ENCODE results near the gene ARL2. TPM values are rescaled to one million over a fixed set of nuclear protein-coding genes. Genes with fewer than 3 reads are reported as not detected.

ARL2 gene
- total and polyA plus RNA-seq, 3 donors from 2014 or later: 127 to 235 (median 154) TPM

- intact Hi-C loops (cut with DNase I; ENCODE audit: low total_unique reads): no loop called here
- no peak for TF ChIP-seq POLR2A (IDR thresholded peaks at IDR 0.05)
- TF ChIP-seq, protein P1, sequence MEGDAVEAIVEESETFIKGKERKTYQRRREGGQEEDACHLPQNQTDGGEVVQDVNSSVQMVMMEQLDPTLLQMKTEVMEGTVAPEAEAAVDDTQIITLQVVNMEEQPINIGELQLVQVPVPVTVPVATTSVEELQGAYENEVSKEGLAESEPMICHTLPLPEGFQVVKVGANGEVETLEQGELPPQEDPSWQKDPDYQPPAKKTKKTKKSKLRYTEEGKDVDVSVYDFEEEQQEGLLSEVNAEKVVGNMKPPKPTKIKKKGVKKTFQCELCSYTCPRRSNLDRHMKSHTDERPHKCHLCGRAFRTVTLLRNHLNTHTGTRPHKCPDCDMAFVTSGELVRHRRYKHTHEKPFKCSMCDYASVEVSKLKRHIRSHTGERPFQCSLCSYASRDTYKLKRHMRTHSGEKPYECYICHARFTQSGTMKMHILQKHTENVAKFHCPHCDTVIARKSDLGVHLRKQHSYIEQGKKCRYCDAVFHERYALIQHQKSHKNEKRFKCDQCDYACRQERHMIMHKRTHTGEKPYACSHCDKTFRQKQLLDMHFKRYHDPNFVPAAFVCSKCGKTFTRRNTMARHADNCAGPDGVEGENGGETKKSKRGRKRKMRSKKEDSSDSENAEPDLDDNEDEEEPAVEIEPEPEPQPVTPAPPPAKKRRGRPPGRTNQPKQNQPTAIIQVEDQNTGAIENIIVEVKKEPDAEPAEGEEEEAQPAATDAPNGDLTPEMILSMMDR (IDR thresholded peaks at IDR 0.05): no peak
- H3K9me3 ChIP-seq: no peaks in the 10 kb centered on the region
- whole genome bisulfite sequencing, 2 donors: 69 to 81% methylated on average over 3 to 10 of the region's 10 CpGs
- no peak overlapping the region for H3K4me3 ChIP-seq
- H3K4me1 ChIP-seq: no peaks in the 10 kb centered on the region
- no peaks in the 10 kb centered on the region for H3K36me3 ChIP-seq (ENCODE audit: low read depth, missing control alignments)
- no peak overlapping the region for H3K27ac ChIP-seq
- no peak for DNase-seq
- H3K27me3 ChIP-seq: no peaks in the 10 kb centered on the region
These were observed 53.5 kb downstream of the ARL2 start for GRCh38 chr11:65067446-65067845.

DNA sequence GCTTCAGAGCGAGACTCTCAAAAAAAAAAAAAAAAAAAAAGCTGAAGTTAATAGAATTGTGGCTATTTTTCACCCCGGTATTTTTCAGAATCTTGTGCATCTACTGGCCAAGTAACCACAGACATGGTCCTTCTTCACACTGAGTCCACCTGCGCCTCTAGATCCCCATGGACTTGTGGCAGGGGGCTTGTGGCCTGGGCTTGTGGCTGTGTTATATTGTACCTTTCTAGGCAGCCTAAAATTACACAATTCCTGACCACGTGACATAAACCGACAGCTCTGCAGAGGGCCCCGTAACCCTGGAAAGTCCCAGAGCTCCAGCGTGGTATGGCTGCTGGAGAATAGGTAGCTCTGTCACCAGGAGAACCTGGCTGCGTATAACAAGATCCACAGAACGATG is 55.3 kb downstream of the ARL2 start:
- no peaks in the 10 kb centered on the region for H3K4me1 ChIP-seq
- 78 to 84% methylated on average over 9 of the region's 9 CpGs for WGBS, 2 donors
- no peak for DNase-seq
- no peaks in the 10 kb centered on the region for H3K36me3 ChIP-seq (ENCODE audit: low read depth, missing control alignments)
- no peak overlapping the region for H3K27ac ChIP-seq
- TF ChIP-seq, protein P1 (IDR thresholded peaks at IDR 0.05): no peak
- no peak for TF ChIP-seq POLR2A (IDR thresholded peaks at IDR 0.05)
- no peak overlapping the region for H3K4me3 ChIP-seq
- H3K27me3 ChIP-seq: no peaks in the 10 kb centered on the region
- intact Hi-C loops (cut with DNase I; ENCODE audit: low total_unique reads): no loop called here
- no peaks in the 10 kb centered on the region for H3K9me3 ChIP-seq

Small RNA genes lying within 50 kb of the gene (microRNA-seq; reads per million reads assigned to microRNA genes)
- 0 to 1.4 reads per million in 2 donors for gene MIR6879 (ENCODE audit: borderline number of aligned reads in 2 of 2, borderline replicate concordance in 1 of 2)

Small RNA genes lying within 50 kb of the gene (small RNA-seq; reads per million reads assigned to genes)
- gene MIR6879: 0 reads per million in 2 donors
- 0 reads per million in 2 donors for gene SNX15

Other genes with a start within 250 kb of the ARL2 start
- gene SF1, start 235.6 kb upstream of the ARL2 start, total RNA-seq: 100 to 1,000 TPM; 431 to 499 TPM
- 455 TPM for gene SF1, start 235.6 kb upstream of the ARL2 start, polyA plus RNA-seq (ENCODE audit: insufficient read depth, low read depth, low replicate concordance)
- 10 to 100 TPM; 27.7 to 29.8 TPM for gene MAP4K2, start 210.9 kb upstream of the ARL2 start, total RNA-seq
- 14.9 TPM for gene MAP4K2, start 210.9 kb upstream of the ARL2 start, polyA plus RNA-seq (ENCODE audit: insufficient read depth, low read depth, low replicate concordance)
- gene MEN1, start 203.6 kb upstream of the ARL2 start, total RNA-seq: 10 to 100 TPM; 36.7 to 40.8 TPM
- 29.7 TPM for gene MEN1, start 203.6 kb upstream of the ARL2 start, polyA plus RNA-seq (ENCODE audit: insufficient read depth, low read depth, low replicate concordance)
- 1 to 10 TPM; 7.6 to 9.2 TPM for gene CDC42BPG, start 169.5 kb upstream of the ARL2 start, total RNA-seq
- 5.3 TPM for gene CDC42BPG, start 169.5 kb upstream of the ARL2 start, polyA plus RNA-seq (ENCODE audit: insufficient read depth, low read depth, low replicate concordance)
- gene EHD1, start 135.5 kb upstream of the ARL2 start, total RNA-seq: 100 to 1,000 TPM; 230 to 455 TPM
- 328 TPM for gene EHD1, start 135.5 kb upstream of the ARL2 start, polyA plus RNA-seq (ENCODE audit: insufficient read depth, low read depth, low replicate concordance)
- gene ATG2A, start 97.0 kb upstream of the ARL2 start, total RNA-seq: 10 to 100 TPM; 51.1 to 56.1 TPM
- 22.2 TPM for gene ATG2A, start 97.0 kb upstream of the ARL2 start, polyA plus RNA-seq (ENCODE audit: insufficient read depth, low read depth, low replicate concordance)
- gene PPP2R5B, start 89.5 kb upstream of the ARL2 start, total RNA-seq: 10 to 100 TPM; 19.4 to 26.2 TPM
- 9.9 TPM for gene PPP2R5B, start 89.5 kb upstream of the ARL2 start, polyA plus RNA-seq (ENCODE audit: insufficient read depth, low read depth, low replicate concordance)
- gene GPHA2, start 78.3 kb upstream of the ARL2 start, total RNA-seq: 1 to 10 TPM; 7.0 to 9.4 TPM
- 6.9 TPM for gene GPHA2, start 78.3 kb upstream of the ARL2 start, polyA plus RNA-seq (ENCODE audit: insufficient read depth, low read depth, low replicate concordance)
- gene MAJIN, start 42.1 kb upstream of the ARL2 start, total RNA-seq: 10 to 100 TPM; 14.4 to 34.8 TPM
- gene MAJIN, start 42.1 kb upstream of the ARL2 start, polyA plus RNA-seq (ENCODE audit: insufficient read depth, low read depth, low replicate concordance): 36.4 TPM
- gene BATF2, start 17.2 kb upstream of the ARL2 start, total RNA-seq: 1 to 10 TPM in 1 of 2 donors, under 1 TPM in 1; 0.94 to 1.5 TPM
- gene BATF2, start 17.2 kb upstream of the ARL2 start, polyA plus RNA-seq (ENCODE audit: insufficient read depth, low read depth, low replicate concordance): 2.7 TPM
- gene SNX15, start 13.3 kb downstream of the ARL2 start, total RNA-seq: 10 to 100 TPM; 17.0 to 22.5 TPM
- 15.6 TPM for gene SNX15, start 13.3 kb downstream of the ARL2 start, polyA plus RNA-seq (ENCODE audit: insufficient read depth, low read depth, low replicate concordance)
- gene SAC3D1, start 27.1 kb downstream of the ARL2 start, total RNA-seq: 10 to 100 TPM; 40.5 to 41.0 TPM
- 63.5 TPM for gene SAC3D1, start 27.1 kb downstream of the ARL2 start, polyA plus RNA-seq (ENCODE audit: insufficient read depth, low read depth, low replicate concordance)
- 10 to 100 TPM; 16.5 to 18.1 TPM for gene NAALADL1, start 44.4 kb downstream of the ARL2 start, total RNA-seq
- gene NAALADL1, start 44.4 kb downstream of the ARL2 start, polyA plus RNA-seq (ENCODE audit: insufficient read depth, low read depth, low replicate concordance): 16.0 TPM
- 10 to 100 TPM; 28.5 to 50.9 TPM for gene CDCA5, start 69.9 kb downstream of the ARL2 start, total RNA-seq
- 93.3 TPM for gene CDCA5, start 69.9 kb downstream of the ARL2 start, polyA plus RNA-seq (ENCODE audit: insufficient read depth, low read depth, low replicate concordance)
- gene ZFPL1, start 70.1 kb downstream of the ARL2 start, total RNA-seq: 10 to 100 TPM; 52.7 to 57.2 TPM
- gene ZFPL1, start 70.1 kb downstream of the ARL2 start, polyA plus RNA-seq (ENCODE audit: insufficient read depth, low read depth, low replicate concordance): 70.6 TPM
- gene VPS51, start 82.1 kb downstream of the ARL2 start, total RNA-seq: 100 to 1,000 TPM; 173 to 252 TPM
- 91.1 TPM for gene VPS51, start 82.1 kb downstream of the ARL2 start, polyA plus RNA-seq (ENCODE audit: insufficient read depth, low read depth, low replicate concordance)
- gene TM7SF2, start 97.7 kb downstream of the ARL2 start, total RNA-seq: 10 to 100 TPM; 42.0 to 49.6 TPM
- 36.4 TPM for gene TM7SF2, start 97.7 kb downstream of the ARL2 start, polyA plus RNA-seq (ENCODE audit: insufficient read depth, low read depth, low replicate concordance)
- 100 to 1,000 TPM in 1 of 2 donors, 10 to 100 TPM in 1; 64.2 to 119 TPM for gene ZNHIT2, start 103.5 kb downstream of the ARL2 start, total RNA-seq
- gene ZNHIT2, start 103.5 kb downstream of the ARL2 start, polyA plus RNA-seq (ENCODE audit: insufficient read depth, low read depth, low replicate concordance): 47.3 TPM
- gene FAU, start 108.0 kb downstream of the ARL2 start, total RNA-seq: 100 to 1,000 TPM; 441 to 583 TPM
- gene FAU, start 108.0 kb downstream of the ARL2 start, polyA plus RNA-seq (ENCODE audit: insufficient read depth, low read depth, low replicate concordance): 761 TPM
- 10 to 100 TPM; 82.8 to 87.7 TPM for gene MRPL49, start 108.2 kb downstream of the ARL2 start, total RNA-seq
- gene MRPL49, start 108.2 kb downstream of the ARL2 start, polyA plus RNA-seq (ENCODE audit: insufficient read depth, low read depth, low replicate concordance): 53.9 TPM
- gene SYVN1, start 120.4 kb downstream of the ARL2 start, total RNA-seq: 10 to 100 TPM; 67.4 to 87.2 TPM
- 62.0 TPM for gene SYVN1, start 120.4 kb downstream of the ARL2 start, polyA plus RNA-seq (ENCODE audit: insufficient read depth, low read depth, low replicate concordance)
- 1 to 10 TPM; 1.2 TPM for gene SPDYC, start 156.1 kb downstream of the ARL2 start, total RNA-seq
- gene SPDYC, start 156.1 kb downstream of the ARL2 start, polyA plus RNA-seq (ENCODE audit: insufficient read depth, low read depth, low replicate concordance): 0.80 TPM
- gene CAPN1, start 167.8 kb downstream of the ARL2 start, total RNA-seq: 10 to 100 TPM; 36.2 to 85.3 TPM
- 27.3 TPM for gene CAPN1, start 167.8 kb downstream of the ARL2 start, polyA plus RNA-seq (ENCODE audit: insufficient read depth, low read depth, low replicate concordance)
- 10 to 100 TPM; 24.2 to 27.6 TPM for gene POLA2, start 247.8 kb downstream of the ARL2 start, total RNA-seq
- 21.9 TPM for gene POLA2, start 247.8 kb downstream of the ARL2 start, polyA plus RNA-seq (ENCODE audit: insufficient read depth, low read depth, low replicate concordance)